BJ (cell line): Measurements from ENCODE around the gene CDSN. TPM values are rescaled to one million over a fixed set of nuclear protein-coding genes. Genes with fewer than 3 reads are reported as not detected.

Experiments used
- CTCF ChIA-PET: fragments of 350-600 bp; formaldehyde crosslinking; extraction: SDS; loops from one replicate; lab custom pipeline; 2021; ENCODE audit warnings: antibody characterized with exemption, inconsistent platforms; lab: Yijun Ruan, JAX
- POLR2A ChIA-PET: fragments of 300-600 bp; sonication (Branson Sonifier 250); formaldehyde crosslinking; extraction: SDS; loops from one replicate; lab custom pipeline; 2021; ENCODE audit warnings: antibody characterized with exemption; lab: Charles Lee
- DNase-seq: peaks from one replicate; pipeline ENCODE4 v3.0.0-alpha.2; 2011; ENCODE audit warnings: low read depth
- H3K27me3 ChIP-seq: 2 replicates; pipeline ENCODE4 v1.6.0; 2011; ENCODE audit warnings: low read length; ENCODE audit not compliant: control insufficient read depth, insufficient read depth
- H3K36me3 ChIP-seq: 2 replicates; pipeline ENCODE4 v1.5.1; 2011; ENCODE audit warnings: low read length; ENCODE audit not compliant: control insufficient read depth, insufficient read depth
- H3K4me3 ChIP-seq: 2 replicates; pipeline ENCODE4 v1.5.1; 2011; ENCODE audit warnings: low read depth, mild to moderate bottlenecking, control low read depth, low read length
- CTCF ChIP-seq: IDR thresholded peaks from 2 replicates; pipeline ENCODE4 v1.5.1; 2011; ENCODE audit warnings: low read depth, mild to moderate bottlenecking, control low read depth, inconsistent platforms, low read length, moderate library complexity; ENCODE audit not compliant: insufficient read depth
- polyA plus RNA-seq: library from polyadenylated mRNA; depleted of rRNA; stranded (reverse); fragments of >200 nt; gene quantifications from 2 replicates; pipeline ENCODE4 v1.2.3, GENCODE V29; 2011

The CDSN gene
- polyA plus RNA-seq, 1 experiment, result not detected

DNA sequence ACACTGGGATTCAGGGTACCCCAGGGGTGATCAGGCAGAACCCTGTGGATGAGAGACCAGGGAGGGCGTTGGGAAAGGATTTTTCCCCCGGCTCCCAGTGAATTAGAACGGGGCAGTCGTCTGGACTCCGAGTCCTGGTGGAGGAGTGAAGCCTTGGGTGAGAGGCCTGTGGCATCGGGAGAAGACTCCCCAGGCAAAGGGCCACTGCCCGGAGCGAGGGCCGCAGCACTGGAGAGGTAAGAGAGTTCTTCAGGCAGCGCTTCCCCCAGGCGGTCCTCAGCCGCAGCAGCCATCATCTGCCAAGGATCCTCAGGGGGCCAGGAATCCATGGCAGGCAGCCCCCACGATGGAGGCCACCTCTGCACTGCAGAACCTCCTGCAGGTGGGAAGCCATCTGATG lies 8.5 kb downstream of the CDSN start:
- no peak overlapping the region for H3K4me3 ChIP-seq
- CTCF ChIA-PET, result interaction anchor here (0.8 to 1.5 kb wide), 2 partner anchors 15 to 24 kb away, joined by 3 to 5 read pairs; no protein-coding TSS in a partner anchor
- peaks cover 10% of the 10 kb centered on the region for H3K27me3 ChIP-seq
- POLR2A ChIA-PET, result no interaction called here
- no peaks in the 10 kb centered on the region for H3K36me3 ChIP-seq
- no peak for DNase-seq
- no peak for TF ChIP-seq CTCF

GRCh38 chr6:31110825-31111582 lies 9.2 kb downstream of the CDSN start:
- Histone ChIP-seq H3K36me3 (no peaks in the 10 kb centered on the region), H3K4me3 (no peak overlapping the region), H3K27me3 (peaks cover 10% of the 10 kb centered on the region)
- DNase-seq, result no peak
- ChIA-PET CTCF (interaction anchor here (0.6 to 1.5 kb wide), 6 partner anchors 16 to 383 kb away, joined by 3 to 5 read pairs (median 4); no protein-coding TSS in a partner anchor), POLR2A (no interaction called here)
- TF ChIP-seq CTCF, result no peak

- POLR2A ChIA-PET, result no interaction called here
- H3K36me3 ChIP-seq, result no peaks in the 10 kb centered on the region
- no peak for TF ChIP-seq CTCF
- H3K27me3 ChIP-seq, result peaks cover 10% of the 10 kb centered on the region
- CTCF ChIA-PET, result no interaction called here
- no peak for DNase-seq
- H3K4me3 ChIP-seq, result no peak overlapping the region
Measured at GRCh38 chr6:31107052-31107451, 13.2 kb downstream of the CDSN start.

GRCh38 chr6:31103136-31103535 lies 17.1 kb downstream of the CDSN start:
- no peak for TF ChIP-seq CTCF
- Histone ChIP-seq H3K4me3 (no peak overlapping the region), H3K27me3 (no peaks in the 10 kb centered on the region; the same call in 1 of the 2 replicates), H3K36me3 (no peaks in the 10 kb centered on the region)
- no peak for DNase-seq
- CTCF ChIA-PET, result interaction anchor here (0.9 to 4.4 kb wide), 7 partner anchors 10 to 188 kb away, joined by 3 to 33 read pairs (median 3); partner anchors contain the start of gene PSORS1C1
- POLR2A ChIA-PET, result no interaction called here

DNA sequence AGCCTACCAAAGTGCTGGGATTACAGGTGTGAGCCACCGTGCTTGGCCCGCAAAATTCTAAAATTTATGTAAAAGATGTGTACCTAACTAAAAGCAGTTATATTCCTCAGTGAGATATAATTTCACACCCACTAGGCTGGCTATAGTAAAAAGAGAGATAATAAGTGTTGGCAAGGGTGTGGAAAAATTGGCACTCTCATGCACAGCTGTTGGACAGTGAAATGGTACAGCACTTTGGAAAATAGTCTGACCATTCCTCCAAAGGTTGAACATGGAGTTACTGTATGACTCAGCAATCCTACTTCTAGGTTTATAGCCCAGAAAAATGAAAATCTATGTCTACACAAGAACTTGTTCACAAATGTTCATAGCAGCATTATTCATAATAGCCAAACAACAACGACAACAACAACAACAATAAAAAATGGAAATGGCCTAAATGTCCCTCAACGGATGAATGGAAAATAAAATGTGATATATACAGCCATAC lies 21.8 kb downstream of the CDSN start:
- TF ChIP-seq CTCF, result no peak
- POLR2A ChIA-PET, result no interaction called here
- no peaks in the 10 kb centered on the region; the same call in 1 of the 2 replicates for H3K27me3 ChIP-seq
- H3K4me3 ChIP-seq, result no peak overlapping the region
- no peaks in the 10 kb centered on the region for H3K36me3 ChIP-seq
- CTCF ChIA-PET, result interaction anchor here (0.6 kb wide), 1 partner anchor 28 kb away, joined by 5 read pairs; no protein-coding TSS in a partner anchor
- no peak for DNase-seq
